CD4-positive, alpha-beta T cell treated with Interleukin-4 for 4 hours (primary cell): ENCODE data around the gene LRRC72.
"Not testable (repeated sequence)": the region's sequence is repeated elsewhere in the genome, so short reads cannot be mapped to it uniquely, and the experiment has no call there.

Source experiments
- DNase-seq: peaks from one replicate; pipeline ENCODE4 v3.0.0-alpha.2; 2020

LRRC72 gene

DNA sequence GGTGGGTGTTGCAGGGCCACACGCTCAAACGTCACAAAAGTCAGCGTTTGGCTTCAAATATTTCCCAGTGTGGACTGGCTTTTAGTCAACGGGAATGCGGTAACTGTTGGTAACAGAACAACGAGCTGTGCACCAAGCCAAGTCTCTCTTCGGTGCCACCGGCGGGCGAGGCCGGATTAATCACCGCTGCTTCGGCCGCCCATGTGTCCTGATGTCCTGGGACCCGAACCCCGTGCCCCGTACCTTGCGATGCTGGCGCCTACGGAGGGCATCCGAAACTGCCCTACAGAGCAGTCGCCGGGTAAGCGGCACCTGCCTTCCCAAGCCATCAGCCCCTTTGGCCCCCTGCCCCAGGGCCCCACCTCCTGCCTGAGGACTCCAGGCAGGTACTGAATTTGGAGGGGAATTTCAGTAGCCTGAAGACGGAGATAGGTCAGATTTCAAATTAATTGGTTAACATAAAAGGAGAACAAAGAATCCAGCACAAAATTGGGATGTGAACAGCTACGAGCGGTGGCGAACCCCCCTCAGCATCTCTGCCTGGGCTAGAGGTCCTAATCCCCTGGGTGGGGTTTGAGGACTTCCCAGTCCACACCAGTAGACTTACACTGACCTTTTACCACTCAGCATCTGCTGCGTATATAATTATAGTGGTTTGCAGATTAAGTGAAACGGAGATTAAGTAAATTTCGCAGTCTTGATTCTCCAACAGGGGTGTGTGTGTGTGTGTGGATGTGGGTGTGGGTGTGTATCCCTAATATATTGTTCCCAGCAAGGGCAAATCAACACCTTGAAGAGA lies at the start of gene LRRC72:
LRRC72 (plus strand) TSS at position 84 of the 799 bp plus-strand sequence; CDS start at position 212, 128 bp downstream.
- no peak for DNase-seq

GRCh38 chr7:16479161-16479560 lies 47.5 kb upstream of the LRRC72 start:
- DNase-seq: no peak

DNA sequence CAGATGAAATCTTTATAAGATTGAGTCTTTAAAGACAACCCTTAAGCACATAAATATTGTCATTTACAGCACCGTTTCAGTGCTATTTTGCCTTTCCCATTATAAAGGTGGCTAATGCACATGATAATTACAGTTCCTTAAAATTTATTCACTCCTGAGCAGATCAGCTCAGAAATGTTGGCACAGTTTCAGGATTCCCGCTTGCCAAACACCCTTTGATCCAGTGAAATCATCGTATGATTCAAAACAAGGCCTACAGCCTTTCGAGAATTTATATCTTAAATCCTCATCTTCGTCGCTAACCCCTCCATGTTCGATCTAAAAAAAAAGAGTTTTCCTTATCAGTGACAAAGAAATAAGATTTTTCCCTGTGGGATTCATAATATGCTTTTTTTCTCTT lies 47.0 kb upstream of the LRRC72 start:
- no peak for DNase-seq

- no peak for DNase-seq
Measured at GRCh38 chr7:16484453-16485158, 42.0 kb upstream of the LRRC72 start.

DNA sequence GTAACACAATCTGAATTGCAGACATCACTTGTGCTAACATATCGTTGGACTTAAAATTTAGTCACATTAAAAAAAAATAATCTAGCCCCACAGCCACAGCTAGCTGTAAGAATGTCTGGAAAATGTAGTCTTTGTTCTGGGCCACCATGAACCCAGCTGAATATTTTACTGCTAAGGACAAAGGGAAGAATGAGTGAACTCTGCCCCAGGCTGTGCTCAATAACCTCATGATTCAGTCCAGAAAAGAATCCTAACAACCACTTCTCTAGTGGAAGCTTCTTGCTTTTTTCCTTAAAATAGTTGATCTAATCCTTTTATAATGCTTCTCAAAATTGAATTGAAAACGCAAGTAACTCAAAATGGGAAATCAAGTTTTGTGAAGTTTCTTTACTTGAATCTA lies 35.5 kb upstream of the LRRC72 start:
- DNase-seq: no peak

DNA sequence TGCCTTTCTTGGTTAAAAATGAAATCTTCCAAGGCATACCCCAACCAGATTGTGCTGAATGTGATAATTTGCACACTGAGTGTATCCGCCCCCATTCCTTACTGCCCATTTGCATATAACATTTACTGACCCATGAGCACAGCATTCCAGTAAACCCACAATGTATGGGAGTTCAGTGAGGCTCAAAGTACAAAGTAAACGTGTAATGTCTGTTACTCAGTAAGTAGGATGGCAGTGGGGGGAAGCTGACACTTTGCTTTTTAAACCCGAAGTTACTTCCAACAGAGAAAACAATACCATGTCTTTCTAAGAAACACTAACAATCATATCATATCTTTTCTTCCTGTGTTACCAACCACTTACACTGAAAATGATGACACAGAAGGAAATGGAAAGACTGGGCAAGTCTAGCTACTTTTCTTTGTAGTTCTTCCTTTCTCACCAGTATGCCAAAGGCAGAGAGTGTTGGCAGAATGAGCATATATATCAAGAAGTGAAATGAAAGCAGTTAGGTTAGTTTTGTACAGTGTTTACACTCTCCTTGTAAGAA lies 34.0 kb upstream of the LRRC72 start:
- DNase-seq: no peak

DNA sequence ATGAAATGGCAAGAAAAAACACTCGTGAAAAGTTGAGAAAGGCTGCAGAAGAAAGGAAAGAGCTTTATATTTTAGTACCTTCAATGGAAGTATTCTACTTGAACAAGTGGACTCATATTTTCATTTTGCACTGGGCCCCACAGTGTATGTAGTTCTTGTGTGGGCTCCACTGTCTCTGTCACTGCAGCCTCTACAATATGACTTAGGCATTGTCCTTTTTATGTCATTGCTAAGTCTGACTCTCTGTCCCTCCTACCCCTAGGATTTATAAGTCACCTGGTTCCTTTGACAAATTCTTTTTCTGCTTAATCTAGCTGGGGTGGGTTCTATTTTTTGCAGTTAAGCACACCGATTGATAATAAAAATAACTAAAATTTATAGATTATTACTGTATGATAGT lies 33.4 kb upstream of the LRRC72 start:
- DNase-seq: no peak

DNA sequence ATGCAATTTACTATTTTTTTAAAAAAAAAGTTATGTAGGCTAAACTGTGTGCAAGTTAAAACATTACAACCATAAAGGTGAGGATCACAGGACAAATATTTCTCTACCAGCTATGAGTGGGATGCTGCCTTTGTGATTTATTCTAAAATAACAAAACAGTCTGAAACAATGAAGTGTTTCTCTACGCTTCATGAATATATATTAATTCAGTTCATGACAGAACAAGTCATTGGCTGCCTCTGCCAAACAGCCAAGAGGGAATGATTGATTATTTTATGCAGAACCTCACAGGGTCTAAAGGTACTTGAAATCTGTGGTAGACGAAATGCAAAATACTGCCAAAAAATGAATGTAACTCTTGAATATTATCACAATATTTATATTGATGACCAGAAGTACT lies 32.1 kb upstream of the LRRC72 start:
- DNase-seq: no peak

DNA sequence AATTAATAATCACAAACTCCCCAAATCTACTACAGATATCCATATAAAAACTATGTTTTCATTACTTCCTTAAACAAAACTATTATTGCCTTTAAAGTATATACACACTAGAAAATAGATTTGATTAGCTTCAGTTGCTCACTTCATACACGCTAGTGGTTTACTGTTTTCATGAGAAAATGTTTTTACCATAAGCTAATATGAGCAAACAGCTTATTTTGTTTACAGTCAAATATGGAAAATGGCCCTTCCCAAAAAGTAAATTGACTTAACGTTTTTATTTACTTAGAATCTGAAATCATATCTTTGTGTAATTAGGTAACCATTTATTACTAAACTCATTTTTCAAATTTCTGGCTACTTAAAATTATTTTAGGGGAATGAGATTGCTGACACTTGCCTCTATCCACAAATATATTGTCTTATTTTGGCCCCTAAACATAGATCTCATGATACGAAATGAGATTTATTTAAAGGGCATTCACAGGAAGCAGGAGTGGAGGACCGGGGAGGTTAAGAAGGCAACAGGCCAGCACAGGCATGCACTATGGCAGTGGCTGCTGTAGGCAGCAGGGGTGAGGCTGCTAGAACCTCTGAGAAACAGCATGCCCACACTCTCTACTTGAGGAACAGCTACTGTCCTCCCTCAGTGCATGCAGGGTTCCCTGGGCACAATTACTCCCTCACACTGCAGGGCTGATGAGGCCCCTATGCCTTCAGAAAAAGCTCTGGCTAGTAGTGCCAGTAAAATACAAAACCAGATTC lies 31.5 kb upstream of the LRRC72 start:
- no peak for DNase-seq

- DNase-seq: no peak
Measured at GRCh38 chr7:16498122-16498521, 28.5 kb upstream of the LRRC72 start.

- no peak for DNase-seq
Measured at GRCh38 chr7:16502303-16502702, 24.3 kb upstream of the LRRC72 start.

- DNase-seq: no peak
Measured at GRCh38 chr7:16504019-16504418, 22.6 kb upstream of the LRRC72 start.

- DNase-seq: not testable (repeated sequence)
Measured at GRCh38 chr7:16506422-16506821, 20.2 kb upstream of the LRRC72 start.

GRCh38 chr7:16509829-16510228 lies 16.8 kb upstream of the LRRC72 start:
- no peak for DNase-seq

GRCh38 chr7:16511314-16511713 lies 15.3 kb upstream of the LRRC72 start:
- no peak for DNase-seq

DNA sequence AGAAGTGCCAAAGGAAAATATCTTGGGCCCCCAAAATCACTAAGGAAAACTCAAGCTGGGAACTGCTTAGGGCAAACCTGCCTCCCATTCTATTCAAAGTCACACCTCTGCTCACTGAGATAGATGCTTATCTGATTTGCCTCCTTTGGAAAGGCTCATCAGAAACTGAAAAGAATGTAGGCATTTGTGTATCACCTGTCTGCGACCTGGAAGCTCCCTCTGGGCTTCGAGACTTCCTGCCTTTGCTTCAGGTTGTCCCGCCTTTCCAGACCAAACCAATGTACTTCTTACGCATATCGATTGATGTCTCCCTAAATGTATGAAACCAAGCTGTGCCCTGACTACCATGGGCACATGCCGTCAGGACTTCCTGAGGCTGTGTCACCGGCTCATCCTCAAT lies 14.5 kb upstream of the LRRC72 start:
- DNase-seq: no peak

GRCh38 chr7:16514271-16514670 lies 12.4 kb upstream of the LRRC72 start:
- DNase-seq: no peak

- no peak for DNase-seq
Measured at GRCh38 chr7:16514729-16515128, 11.9 kb upstream of the LRRC72 start.

- no peak for DNase-seq
Measured at GRCh38 chr7:16515785-16516685, 10.6 kb upstream of the LRRC72 start.

DNA sequence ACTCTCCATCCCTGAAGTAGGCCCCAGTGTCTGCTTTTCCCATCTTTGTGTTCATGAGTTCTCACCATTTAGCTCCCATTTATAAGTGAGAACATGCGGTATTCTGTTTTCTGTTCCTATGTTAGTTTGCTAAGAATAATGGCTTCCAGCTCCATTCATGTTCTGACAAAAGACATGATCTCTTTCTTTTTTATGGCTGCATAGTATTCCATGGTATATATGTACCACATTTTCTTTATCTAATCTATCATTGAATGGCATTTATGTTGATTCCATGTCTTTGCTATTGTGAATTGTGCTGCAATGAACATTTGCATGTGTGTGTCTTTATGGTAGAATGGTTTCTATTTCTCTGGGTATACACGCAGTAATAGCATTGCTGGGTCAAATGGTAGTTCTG lies 6.6 kb upstream of the LRRC72 start:
- DNase-seq: not testable (repeated sequence)

DNA sequence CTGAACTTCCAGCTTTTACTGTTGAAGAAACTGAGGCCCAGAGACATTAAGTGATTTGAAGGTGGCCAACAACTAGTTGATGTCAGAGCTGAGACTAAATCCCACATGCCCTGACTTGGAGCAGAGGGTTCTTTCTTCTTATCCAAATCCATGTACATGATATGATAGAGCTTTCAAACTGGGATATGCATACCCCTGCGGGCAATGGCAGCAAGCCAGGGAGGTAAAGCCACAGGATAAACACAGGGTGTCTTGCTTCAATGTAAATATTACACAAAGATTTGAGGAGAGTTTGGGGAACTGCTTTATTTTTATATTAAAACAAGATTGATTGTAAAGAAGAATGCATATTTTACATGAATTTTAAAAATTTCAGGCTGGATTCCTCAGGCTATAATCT lies 2.3 kb upstream of the LRRC72 start:
- no peak for DNase-seq

GRCh38 chr7:16528520-16528919 lies 1.9 kb downstream of the LRRC72 start:
- no peak for DNase-seq
